DOHH2 (cell line): ENCODE measurements around the gene RBM38.

Experiments used
- H3F3A ChIP-seq: fragments of 200-600 bp; sonication (generic), shearing (Covaris generic); 2 replicates; pipeline ENCODE4 v1.6.0; 2016; ENCODE audit warnings: antibody characterized with exemption, mild to moderate bottlenecking; ENCODE audit not compliant: control insufficient read depth, insufficient read depth
- H3K27ac ChIP-seq: fragments of 200-600 bp; sonication (generic); 2 replicates; pipeline ENCODE4 v1.5.1; 2014; ENCODE audit warnings: low read depth, mild to moderate bottlenecking, low read length, moderate library complexity
- H3K27me3 ChIP-seq: fragments of 200-600 bp; sonication (generic); 2 replicates; pipeline ENCODE4 v1.6.1; 2014; ENCODE audit warnings: mild to moderate bottlenecking, low read length, mixed read lengths; ENCODE audit not compliant: control insufficient read depth
- H3K36me3 ChIP-seq: fragments of 200-600 bp; sonication (generic); 2 replicates; pipeline ENCODE4 v1.6.1; 2014; ENCODE audit warnings: mild to moderate bottlenecking, low read length, moderate library complexity, mixed read lengths; ENCODE audit not compliant: control insufficient read depth
- H3K4me1 ChIP-seq: fragments of 200-600 bp; sonication (generic); 2 replicates; pipeline ENCODE4 v1.6.1; 2014; ENCODE audit warnings: mild to moderate bottlenecking, low read length, mixed read lengths; ENCODE audit not compliant: control insufficient read depth
- H3K4me2 ChIP-seq: fragments of 200-600 bp; sonication (generic); 2 replicates; pipeline ENCODE4 v1.6.0; 2014; ENCODE audit warnings: mild to moderate bottlenecking, low read length, moderate library complexity
- H3K4me3 ChIP-seq: fragments of 200-600 bp; sonication (generic); 2 replicates; pipeline ENCODE4 v1.5.1; 2014; ENCODE audit warnings: mild to moderate bottlenecking, low read length, mixed read lengths
- H3K79me2 ChIP-seq: fragments of 200-600 bp; sonication (generic); 2 replicates; pipeline ENCODE4 v1.6.1; 2014; ENCODE audit warnings: mild to moderate bottlenecking, low read length, mixed read lengths; ENCODE audit not compliant: control insufficient read depth
- H3K9me2 ChIP-seq: fragments of 200-600 bp; sonication (generic); replicated peaks from 2 replicates; pipeline ENCODE4 v1.6.1; 2014; ENCODE audit warnings: mild to moderate bottlenecking, low read length, mixed read lengths; ENCODE audit not compliant: control insufficient read depth
- H3K9me3 ChIP-seq: fragments of 200-600 bp; sonication (generic); 2 replicates; pipeline ENCODE4 v1.6.1; 2014; ENCODE audit warnings: antibody characterized with exemption, low read length, mixed read lengths; ENCODE audit not compliant: control insufficient read depth, insufficient read depth
- H4K20me1 ChIP-seq: fragments of 200-600 bp; sonication (generic); 2 replicates; pipeline ENCODE4 v1.6.0; 2014; ENCODE audit warnings: low read depth, mild to moderate bottlenecking, antibody characterized with exemption, low read length, moderate library complexity; ENCODE audit not compliant: control insufficient read depth, insufficient read depth
- EZH2phosphoT487 ChIP-seq: fragments of 200-600 bp; sonication (generic); IDR thresholded peaks from 2 replicates; pipeline ENCODE4 v1.6.1; 2017; ENCODE audit warnings: borderline replicate concordance, mild to moderate bottlenecking, antibody characterized with exemption, low read length, moderate library complexity, mixed read lengths
- TF ChIP-seq, protein P1 (sequence below): fragments of 200-600 bp; sonication (generic); IDR thresholded peaks from one replicate; pipeline ENCODE4 v1.5.1; 2014; ENCODE audit warnings: antibody characterized with exemption, mild to moderate bottlenecking, low read depth, low read length; ENCODE audit not compliant: poor library complexity, severe bottlenecking

RBM38 gene

DNA sequence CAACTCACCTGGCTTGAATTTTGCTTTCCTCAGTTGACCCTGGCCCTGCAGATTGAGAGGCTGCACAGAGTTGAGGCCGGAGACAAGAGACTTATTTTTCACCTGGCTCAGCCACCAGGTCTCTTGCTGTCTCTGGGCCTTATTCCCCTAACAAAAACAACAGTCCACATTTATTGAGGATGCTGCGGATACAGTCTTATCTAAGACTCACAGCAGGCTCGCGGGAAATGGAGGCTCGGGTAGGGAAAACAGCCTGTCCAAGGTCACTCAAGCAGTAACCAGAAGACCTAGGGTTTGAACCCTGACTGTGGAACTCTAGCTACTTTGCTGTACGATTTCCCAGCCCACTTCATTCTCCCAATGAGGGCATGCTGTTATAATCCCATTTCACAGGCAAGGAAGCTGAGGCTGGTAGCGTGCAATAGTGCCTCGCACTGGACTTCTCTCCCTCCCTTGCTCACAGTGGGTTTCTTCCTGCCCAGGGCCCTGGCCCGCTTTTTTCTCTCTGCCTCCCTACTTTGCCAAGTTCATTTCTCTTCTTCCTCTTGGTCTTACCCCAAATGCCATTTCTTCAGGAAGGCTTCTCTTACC lies 57.7 kb downstream of the RBM38 start:
- Histone ChIP-seq H3K9me3 (peaks cover 8% of the 10 kb centered on the region), H3K27me3 (peaks cover 54% of the 10 kb centered on the region), H3K4me3 (no peak overlapping the region), H3K4me2 (peak overlapping the region; percentile 98; the same call in 1 of the 2 replicates), H3K27ac (no peak overlapping the region), H3K36me3 (no peaks in the 10 kb centered on the region), H3K9me2 (no peaks in the 10 kb centered on the region), H3K79me2 (no peaks in the 10 kb centered on the region), H4K20me1 (no peaks in the 10 kb centered on the region), H3F3A (peaks cover 2% of the 10 kb centered on the region), H3K4me1 (peaks cover 62% of the 10 kb centered on the region)
- TF ChIP-seq EZH2phosphoT487: no peak
- TF ChIP-seq, protein P1, sequence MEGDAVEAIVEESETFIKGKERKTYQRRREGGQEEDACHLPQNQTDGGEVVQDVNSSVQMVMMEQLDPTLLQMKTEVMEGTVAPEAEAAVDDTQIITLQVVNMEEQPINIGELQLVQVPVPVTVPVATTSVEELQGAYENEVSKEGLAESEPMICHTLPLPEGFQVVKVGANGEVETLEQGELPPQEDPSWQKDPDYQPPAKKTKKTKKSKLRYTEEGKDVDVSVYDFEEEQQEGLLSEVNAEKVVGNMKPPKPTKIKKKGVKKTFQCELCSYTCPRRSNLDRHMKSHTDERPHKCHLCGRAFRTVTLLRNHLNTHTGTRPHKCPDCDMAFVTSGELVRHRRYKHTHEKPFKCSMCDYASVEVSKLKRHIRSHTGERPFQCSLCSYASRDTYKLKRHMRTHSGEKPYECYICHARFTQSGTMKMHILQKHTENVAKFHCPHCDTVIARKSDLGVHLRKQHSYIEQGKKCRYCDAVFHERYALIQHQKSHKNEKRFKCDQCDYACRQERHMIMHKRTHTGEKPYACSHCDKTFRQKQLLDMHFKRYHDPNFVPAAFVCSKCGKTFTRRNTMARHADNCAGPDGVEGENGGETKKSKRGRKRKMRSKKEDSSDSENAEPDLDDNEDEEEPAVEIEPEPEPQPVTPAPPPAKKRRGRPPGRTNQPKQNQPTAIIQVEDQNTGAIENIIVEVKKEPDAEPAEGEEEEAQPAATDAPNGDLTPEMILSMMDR: no peak

DNA sequence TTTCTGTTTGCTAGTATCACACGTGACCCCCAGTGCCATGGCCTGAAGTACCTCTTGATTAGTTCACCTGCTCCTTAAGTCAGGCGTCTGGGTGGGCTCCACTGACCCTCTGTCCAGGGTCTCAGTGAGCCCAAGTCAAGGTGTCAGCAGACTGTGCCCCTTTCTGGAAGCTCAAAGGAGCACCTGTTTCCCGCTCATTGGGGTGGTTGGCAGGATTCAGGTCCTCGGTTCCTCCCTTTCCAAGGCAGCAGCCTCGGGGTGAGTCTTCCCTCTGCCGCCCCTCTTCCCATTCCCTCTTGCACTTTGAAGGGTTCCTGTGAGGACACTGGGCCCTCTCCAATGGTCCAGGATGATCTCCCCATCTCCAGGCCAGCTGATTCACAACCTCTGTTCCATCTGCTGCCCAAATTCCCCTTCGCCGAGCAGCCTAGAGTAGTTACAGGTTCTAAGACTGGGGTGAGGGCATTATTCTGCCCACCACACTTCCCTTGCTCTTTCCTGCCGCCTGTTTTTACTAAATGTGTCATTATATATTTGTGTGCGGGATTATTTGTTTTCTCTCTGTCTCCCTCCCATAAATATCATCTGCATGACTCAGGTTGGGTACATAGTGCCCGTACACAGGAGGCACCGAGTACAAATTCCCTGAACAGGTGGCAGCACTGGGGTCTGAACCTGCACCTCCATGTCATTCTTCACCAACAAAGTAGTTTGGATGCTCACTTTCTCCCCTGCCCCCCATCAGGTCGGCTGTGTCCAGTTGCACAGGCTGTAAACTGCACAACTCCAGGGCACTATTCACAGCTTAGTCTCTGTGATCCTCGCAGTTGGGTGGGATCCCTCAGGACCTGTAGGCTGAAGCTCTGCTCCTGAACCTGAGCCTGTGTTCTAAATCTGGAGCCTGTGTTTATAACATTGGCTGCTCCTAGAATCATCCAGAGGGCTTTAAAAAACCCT lies 58.5 kb downstream of the RBM38 start:
- Histone ChIP-seq H3K4me1 (peaks cover 69% of the 10 kb centered on the region), H3K79me2 (no peaks in the 10 kb centered on the region), H3K27ac (peak overlapping the region; percentile 84), H3K27me3 (peaks cover 59% of the 10 kb centered on the region), H3K9me2 (no peaks in the 10 kb centered on the region), H3K4me2 (peak overlapping the region; percentile 98), H3K9me3 (peaks cover 8% of the 10 kb centered on the region), H3K4me3 (peak overlapping the region; percentile 74), H4K20me1 (no peaks in the 10 kb centered on the region), H3K36me3 (no peaks in the 10 kb centered on the region), H3F3A (peaks cover 2% of the 10 kb centered on the region)
- TF ChIP-seq, protein P1: no peak
- TF ChIP-seq EZH2phosphoT487: no peak

DNA sequence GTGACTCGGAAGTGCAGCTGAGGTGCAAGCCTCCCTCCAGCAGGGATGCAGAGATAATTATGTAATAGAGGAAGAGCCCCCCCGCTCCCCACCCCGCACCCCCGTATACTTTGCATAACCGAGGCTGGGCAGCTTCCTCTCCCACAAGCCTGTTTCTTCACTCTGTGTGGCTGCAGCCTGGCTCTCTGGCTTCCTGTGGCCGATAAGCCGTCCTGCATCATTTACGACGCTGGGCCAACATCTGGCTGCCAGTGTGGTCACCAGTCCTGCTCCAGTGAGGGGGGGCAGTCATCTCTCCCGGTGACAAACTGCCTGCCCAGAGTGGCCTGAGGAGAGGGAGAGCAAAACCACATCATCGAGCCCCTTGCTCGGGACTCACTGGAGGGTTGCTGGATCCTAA lies 59.2 kb downstream of the RBM38 start:
- Histone ChIP-seq H3F3A (peaks cover 2% of the 10 kb centered on the region), H3K4me1 (peaks cover 76% of the 10 kb centered on the region), H3K79me2 (no peaks in the 10 kb centered on the region), H3K36me3 (no peaks in the 10 kb centered on the region), H3K27ac (peak overlapping the region; percentile 84), H3K4me3 (peak overlapping the region; percentile 74), H3K9me2 (no peaks in the 10 kb centered on the region), H3K9me3 (peaks cover 7% of the 10 kb centered on the region), H4K20me1 (no peaks in the 10 kb centered on the region), H3K4me2 (peak overlapping the region; percentile 98), H3K27me3 (peaks cover 55% of the 10 kb centered on the region)
- TF ChIP-seq EZH2phosphoT487: peak; percentile 74; the same call in 1 of the 2 replicates
- TF ChIP-seq, protein P1: no peak
